HG03442 (cell line): Measurements from ENCODE around the gene ATF6.

Source experiments
- ATAC-seq: cut with Tn5 transposase; IDR thresholded peaks from one replicate; pipeline ENCODE4 v1.9.1; 2021; ENCODE audit warnings: mild to moderate bottlenecking, moderate library complexity; ENCODE audit not compliant: unreplicated experiment

The ATF6 gene

DNA sequence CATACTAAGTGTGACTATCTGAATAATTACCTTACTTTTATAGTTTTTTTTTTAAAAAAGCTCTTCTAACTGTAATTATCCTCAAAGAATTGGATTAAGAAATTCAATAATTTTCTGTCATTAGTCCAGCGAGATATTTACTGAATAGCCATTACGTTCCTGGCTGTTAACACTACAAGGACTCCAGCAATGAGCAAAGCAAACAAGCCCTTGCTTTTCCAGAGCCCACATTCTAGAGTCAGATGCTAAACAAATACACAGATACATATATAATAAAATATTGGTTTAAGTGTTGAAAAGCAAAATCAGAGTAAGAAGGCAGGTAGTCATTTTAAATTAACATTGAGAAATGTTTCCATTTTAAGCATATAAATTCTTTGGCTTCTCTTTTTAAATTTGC lies 118.4 kb downstream of the ATF6 start:
- ATAC-seq: no peak

- ATAC-seq: no peak
Measured at GRCh38 chr1:161885003-161885402, 118.9 kb downstream of the ATF6 start.

- no peak for ATAC-seq
Measured at GRCh38 chr1:161885759-161886158, 119.6 kb downstream of the ATF6 start.

- no peak for ATAC-seq
Measured at GRCh38 chr1:161886589-161886988, 120.5 kb downstream of the ATF6 start.

- ATAC-seq: no peak
Measured at GRCh38 chr1:161887730-161888287, 121.7 kb downstream of the ATF6 start.

GRCh38 chr1:161890574-161890973 lies 124.5 kb downstream of the ATF6 start:
- ATAC-seq: no peak

DNA sequence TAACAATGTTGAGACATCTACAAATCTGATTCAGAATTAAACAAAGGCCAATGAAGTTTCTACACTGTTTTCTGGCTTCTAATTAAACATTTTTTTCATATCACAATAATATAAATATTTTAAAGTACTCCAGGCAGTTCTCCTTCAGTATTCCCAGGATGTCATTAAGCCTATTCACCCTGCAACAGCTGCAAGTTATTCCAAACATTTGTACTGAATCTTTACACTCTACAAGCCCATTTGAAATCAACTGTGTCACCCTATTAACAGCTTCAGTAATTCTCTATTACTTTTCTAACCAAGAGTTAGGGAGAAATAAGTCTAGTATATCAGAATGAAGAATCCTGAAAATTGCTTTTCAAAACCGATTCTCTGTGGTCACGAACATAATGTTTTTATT lies 133.0 kb downstream of the ATF6 start:
- no peak for ATAC-seq

GRCh38 chr1:161900160-161900559 lies 134.0 kb downstream of the ATF6 start:
- ATAC-seq: no peak

- no peak for ATAC-seq
Measured at GRCh38 chr1:161902182-161902581, 136.1 kb downstream of the ATF6 start.

- peak; percentile 54 for ATAC-seq
Measured at GRCh38 chr1:161905269-161905884, 139.3 kb downstream of the ATF6 start.

- ATAC-seq: no peak
Measured at GRCh38 chr1:161907265-161907664, 141.1 kb downstream of the ATF6 start.

DNA sequence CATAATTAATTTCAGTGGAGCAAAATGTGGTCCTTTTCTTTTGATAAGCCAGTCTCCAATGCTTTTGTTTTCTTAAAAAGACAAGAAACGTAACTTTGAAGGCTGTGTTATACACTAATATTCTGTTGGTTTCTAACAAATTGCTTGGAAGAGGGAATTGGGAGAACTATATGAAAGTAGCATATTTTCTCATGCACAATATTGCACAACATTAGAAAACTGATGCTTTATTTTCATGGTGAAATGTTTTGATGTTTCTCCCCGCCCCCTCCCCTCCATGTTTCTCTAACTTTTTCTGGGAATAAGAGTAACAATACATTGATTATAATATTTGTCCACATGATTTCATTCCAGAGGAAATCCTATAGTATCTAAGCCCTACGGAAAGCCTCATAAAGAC lies 142.1 kb downstream of the ATF6 start:
- no peak for ATAC-seq

DNA sequence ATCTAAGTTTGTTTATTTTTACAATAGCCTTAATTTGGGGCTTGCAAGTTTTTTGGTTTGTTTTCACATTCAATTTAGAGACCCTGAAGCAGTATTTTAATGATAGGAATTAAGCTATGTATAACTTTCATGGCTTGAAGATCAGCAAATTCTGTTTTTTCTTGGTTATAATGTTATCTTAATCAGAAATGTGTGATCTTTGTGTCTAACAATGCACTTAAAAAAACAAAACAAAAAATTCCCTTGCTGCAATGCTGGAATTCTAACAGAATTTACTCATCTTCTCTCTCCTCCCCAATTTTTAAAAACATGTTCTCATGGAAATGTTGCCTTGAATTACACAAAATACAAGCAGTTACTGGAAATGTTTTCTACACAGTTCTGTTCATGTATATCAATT lies 144.5 kb downstream of the ATF6 start:
- no peak for ATAC-seq

DNA sequence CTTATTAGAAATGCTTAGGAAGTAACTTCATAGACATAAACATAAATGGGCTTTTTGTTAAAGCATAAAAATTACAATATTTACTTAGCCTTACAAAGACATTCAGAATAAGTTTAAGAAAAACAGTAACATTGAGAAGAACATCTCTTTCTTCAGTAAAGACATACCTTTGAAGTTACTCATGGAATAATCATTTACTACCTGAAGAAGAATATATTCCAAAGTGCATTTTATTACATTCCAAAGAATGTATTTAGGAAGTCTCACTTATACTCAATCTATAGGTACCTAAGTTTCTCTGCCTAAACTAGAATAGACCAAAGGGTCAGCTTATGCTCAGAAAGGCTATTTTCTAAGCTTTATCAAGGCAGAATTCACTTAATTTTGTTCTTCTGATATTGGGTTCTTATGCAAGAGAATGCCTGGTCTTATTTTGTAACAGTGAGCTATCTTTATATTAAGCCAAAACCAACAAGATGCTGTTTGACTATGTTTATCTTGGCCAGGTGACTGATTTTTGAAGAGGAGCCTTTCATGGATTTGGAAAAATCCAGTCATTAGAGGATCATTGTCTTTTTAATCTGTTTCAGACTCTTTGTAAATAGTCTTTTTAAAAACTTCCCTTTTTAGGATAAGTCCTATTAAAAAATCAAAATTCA lies 147.5 kb downstream of the ATF6 start:
- ATAC-seq: no peak

GRCh38 chr1:161914595-161914994 lies 148.5 kb downstream of the ATF6 start:
- ATAC-seq: no peak

DNA sequence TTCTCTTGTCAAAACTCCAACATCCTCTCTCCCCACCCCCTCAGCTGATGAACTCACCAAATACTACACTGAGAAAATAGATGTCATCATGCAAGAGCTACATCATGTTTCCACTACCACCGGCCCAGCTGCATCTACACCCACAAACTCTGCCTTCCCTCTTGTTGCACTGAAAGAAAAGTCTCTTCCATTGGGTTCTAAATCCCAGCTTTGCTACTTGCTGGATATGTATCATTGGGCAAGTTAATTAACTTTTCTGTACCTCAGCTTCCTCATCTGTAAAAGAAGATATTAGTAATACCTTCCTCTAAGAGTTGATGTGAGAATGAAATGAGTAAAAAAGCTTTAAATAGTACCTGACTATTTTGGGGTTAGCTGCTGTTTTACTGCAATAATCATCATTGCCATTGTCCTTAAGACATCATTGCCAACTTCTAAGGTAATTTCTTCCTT lies 149.0 kb downstream of the ATF6 start:
- ATAC-seq: peak; percentile 78

DNA sequence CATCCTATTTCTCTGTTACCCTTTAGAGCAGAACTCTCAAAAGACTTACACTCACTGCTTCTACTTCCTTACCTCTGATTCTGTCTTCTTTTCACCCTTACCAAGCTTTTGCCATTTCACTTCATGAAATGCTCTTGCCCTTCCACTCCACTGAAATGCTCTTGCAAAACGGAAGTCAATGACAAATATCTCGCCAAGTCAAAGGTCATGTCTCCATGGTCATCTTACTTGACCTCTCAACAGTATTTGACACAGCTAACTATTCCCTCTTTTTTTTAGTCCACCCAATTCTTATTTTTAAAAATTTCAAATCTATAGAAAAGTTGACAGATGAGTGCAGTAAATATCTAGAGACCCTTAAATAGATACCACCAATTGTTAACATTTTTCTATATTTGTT lies 149.9 kb downstream of the ATF6 start:
- no peak for ATAC-seq

- ATAC-seq: no peak
Measured at GRCh38 chr1:161919229-161919628, 153.1 kb downstream of the ATF6 start.

DNA sequence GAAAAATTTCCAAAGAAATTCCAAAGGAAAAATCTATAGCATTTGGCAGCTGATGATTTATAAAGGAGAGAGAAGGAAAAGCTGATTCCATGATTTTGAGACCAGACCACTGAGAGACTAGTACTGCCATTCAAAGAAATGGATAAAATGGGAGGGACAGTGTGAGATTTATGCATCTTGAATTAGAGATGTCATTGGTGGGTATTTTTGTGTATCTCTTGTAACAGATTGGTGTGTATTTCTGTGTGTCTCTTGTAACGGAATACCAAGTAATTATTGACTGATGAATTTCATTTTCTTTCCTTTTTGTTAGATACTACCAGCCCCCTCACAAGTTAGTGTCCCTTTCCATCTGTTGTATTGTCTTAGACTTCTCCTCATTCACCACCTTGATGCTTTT lies 155.4 kb downstream of the ATF6 start:
- ATAC-seq: no peak

GRCh38 chr1:161921990-161922389 lies 155.9 kb downstream of the ATF6 start:
- no peak for ATAC-seq

GRCh38 chr1:161928056-161928455 lies 161.9 kb downstream of the ATF6 start:
- ATAC-seq: no peak

- no peak for ATAC-seq
Measured at GRCh38 chr1:161929137-161929536, 163.0 kb downstream of the ATF6 start.

DNA sequence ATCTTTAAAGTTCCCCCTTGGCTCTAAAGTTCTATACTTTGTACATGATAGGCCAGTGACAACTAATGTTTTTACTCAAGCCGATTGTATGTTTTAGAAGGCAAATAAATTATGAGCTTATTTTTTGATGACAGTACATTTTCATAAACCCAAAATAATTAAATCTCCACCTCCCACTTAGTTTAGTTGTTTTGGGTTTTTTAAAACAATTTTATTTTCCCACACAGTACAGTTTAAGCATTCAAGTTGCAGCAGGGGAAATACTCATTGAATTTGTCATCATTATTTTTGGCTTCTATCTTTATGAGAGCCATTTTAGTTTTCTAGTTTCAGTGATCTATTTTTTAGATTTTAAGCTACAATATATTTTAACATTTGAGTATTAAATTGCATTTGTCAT lies 163.9 kb downstream of the ATF6 start:
- no peak for ATAC-seq
